ENCODE measurements around the gene IQGAP1. TPM values are rescaled to one million over a fixed set of nuclear protein-coding genes. Genes with fewer than 3 reads are reported as not detected.

IQGAP1 gene
- total RNA-seq, 1 donor from 2014 or later, result 265 TPM

DNA sequence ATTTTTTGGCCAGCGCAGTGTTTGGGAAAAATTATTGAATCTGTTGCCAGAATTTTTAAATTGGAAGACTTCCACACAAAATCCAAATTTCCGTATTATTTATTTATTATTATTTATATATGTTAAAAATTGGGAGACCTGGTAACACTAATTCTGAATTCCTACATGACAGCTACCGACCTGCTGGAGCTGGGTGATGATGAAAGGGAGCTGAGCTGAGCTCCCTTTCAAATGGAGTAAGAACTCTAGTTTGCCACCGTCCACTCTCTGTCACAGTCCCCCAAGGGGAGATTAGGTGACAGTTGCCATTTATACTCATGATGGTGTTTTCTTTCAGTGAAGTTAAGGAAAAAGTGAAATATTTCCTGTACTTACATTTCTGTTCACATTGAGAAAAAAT lies 143.1 kb downstream of the IQGAP1 start:
- Histone ChIP-seq H3K36me3 (no peaks in the 10 kb centered on the region), H3K9me3 (no peaks in the 10 kb centered on the region), H3K27me3 (ENCODE audit: low read depth) (no peaks in the 10 kb centered on the region), H3K27ac (no peak overlapping the region), H3K4me3 (peak overlapping the region; percentile 89), H3K4me1 (peaks cover 28% of the 10 kb centered on the region)
- intact Hi-C loops (cut with DNase I), result no loop called here
- TF ChIP-seq CTCF (IDR thresholded peaks at IDR 0.05), result no peak
- no peak for DNase-seq
- no peak for ATAC-seq

- H3K9me3 ChIP-seq, result no peaks in the 10 kb centered on the region
- peaks cover 24% of the 10 kb centered on the region for H3K4me1 ChIP-seq
- H3K36me3 ChIP-seq, result peaks cover 10% of the 10 kb centered on the region
- DNase-seq (no peak), ATAC-seq (no peak)
- no peaks in the 10 kb centered on the region for H3K27me3 ChIP-seq (ENCODE audit: low read depth)
- TF ChIP-seq CTCF (IDR thresholded peaks at IDR 0.05), result no peak
- intact Hi-C loops (cut with DNase I), result no loop called here
- H3K27ac ChIP-seq, result no peak overlapping the region
- no peak overlapping the region for H3K4me3 ChIP-seq
Observed at GRCh38 chr15:90535254-90535653, 147.2 kb downstream of the IQGAP1 start.

- Histone ChIP-seq H3K27me3 (ENCODE audit: low read depth) (no peaks in the 10 kb centered on the region), H3K9me3 (no peaks in the 10 kb centered on the region), H3K4me3 (no peak overlapping the region), H3K27ac (no peak overlapping the region), H3K4me1 (peaks cover 6% of the 10 kb centered on the region), H3K36me3 (peaks cover 31% of the 10 kb centered on the region)
- intact Hi-C loops (cut with DNase I), result no loop called here
- no peak for ATAC-seq
- no peak for DNase-seq
- no peak for TF ChIP-seq CTCF (IDR thresholded peaks at IDR 0.05)
Observed at GRCh38 chr15:90539789-90540188, 151.7 kb downstream of the IQGAP1 start.

GRCh38 chr15:90540768-90541167 lies 152.7 kb downstream of the IQGAP1 start:
- H3K27ac ChIP-seq, result no peak overlapping the region
- peaks cover 4% of the 10 kb centered on the region for H3K4me1 ChIP-seq
- peaks cover 36% of the 10 kb centered on the region for H3K36me3 ChIP-seq
- intact Hi-C loops (cut with DNase I), result no loop called here
- no peak for DNase-seq
- ATAC-seq, result no peak
- no peaks in the 10 kb centered on the region for H3K27me3 ChIP-seq (ENCODE audit: low read depth)
- no peak for TF ChIP-seq CTCF (IDR thresholded peaks at IDR 0.05)
- no peaks in the 10 kb centered on the region for H3K9me3 ChIP-seq
- H3K4me3 ChIP-seq, result no peak overlapping the region

DNA sequence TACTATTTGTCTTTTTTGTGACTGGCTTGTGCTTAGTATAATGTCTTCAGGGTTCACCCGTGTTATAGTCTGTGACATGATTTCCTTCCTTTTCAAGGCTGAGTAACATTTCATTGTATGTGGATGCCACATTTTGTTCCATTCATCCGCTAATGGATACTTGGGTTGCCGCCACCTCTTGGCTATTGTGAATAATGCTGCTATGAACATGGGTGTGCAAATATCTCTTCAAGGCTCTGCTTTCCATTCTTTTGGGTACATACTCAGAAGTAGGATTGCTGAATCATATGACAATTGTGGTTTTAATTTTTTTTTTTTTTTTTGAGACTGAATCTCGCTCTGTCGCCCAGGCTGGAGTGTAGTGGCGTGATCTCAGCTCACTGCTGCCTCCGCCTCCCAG lies 157.1 kb downstream of the IQGAP1 start:
- Histone ChIP-seq H3K4me3 (no peak overlapping the region), H3K4me1 (peaks cover 8% of the 10 kb centered on the region), H3K36me3 (peaks cover 38% of the 10 kb centered on the region), H3K27me3 (ENCODE audit: low read depth) (no peaks in the 10 kb centered on the region), H3K27ac (no peak overlapping the region), H3K9me3 (no peaks in the 10 kb centered on the region)
- DNase-seq (no peak), ATAC-seq (no peak)
- intact Hi-C loops (cut with DNase I), result no loop called here
- no peak for TF ChIP-seq CTCF (IDR thresholded peaks at IDR 0.05)

GRCh38 chr15:90547540-90547939 lies 159.5 kb downstream of the IQGAP1 start:
- no peak overlapping the region for H3K4me3 ChIP-seq
- H3K9me3 ChIP-seq, result no peaks in the 10 kb centered on the region
- peaks cover 26% of the 10 kb centered on the region for H3K36me3 ChIP-seq
- no peaks in the 10 kb centered on the region for H3K27me3 ChIP-seq (ENCODE audit: low read depth)
- ATAC-seq, result peak; percentile 36 to 67
- TF ChIP-seq CTCF (IDR thresholded peaks at IDR 0.05), result no peak
- no peak overlapping the region for H3K27ac ChIP-seq
- DNase-seq, result no peak
- intact Hi-C loops (cut with DNase I), result no loop called here
- H3K4me1 ChIP-seq, result peaks cover 20% of the 10 kb centered on the region
